HEK293 (cell line): ENCODE measurements around the gene BOK.
"Not testable (repeated sequence)": the region's sequence is repeated elsewhere in the genome, so short reads cannot be mapped to it uniquely, and the experiment has no call there.

Experiments used
- CTCF ChIA-PET: fragments of 350-600 bp; formaldehyde crosslinking; extraction: SDS; loops from one replicate; lab custom pipeline; 2021; ENCODE audit warnings: antibody characterized with exemption; lab: Yijun Ruan, JAX
- POLR2A ChIA-PET: fragments of 300-600 bp; formaldehyde crosslinking; extraction: SDS; loops from one replicate; lab custom pipeline; 2020; ENCODE audit warnings: antibody characterized with exemption, inconsistent platforms; lab: Yijun Ruan, JAX
- H3K27ac ChIP-seq: fragments of 200-500 bp; sonication (Bioruptor generic); 2 replicates; pipeline ENCODE4 v1.5.1; 2014; ENCODE audit warnings: low read depth, low read length, control low read depth, inconsistent platforms; ENCODE audit errors: extremely low read depth
- H3K36me3 ChIP-seq, 2 experiments: fragments of 200-500 bp in 1 of 2; sonication (Bioruptor generic) in 1 of 2; 1 replicate in 1 of 2; 2 replicates in 1 of 2; pipeline ENCODE4 v1.5.1; 2014 to 2017; ENCODE audit warnings: inconsistent platforms in 2 of 2, low read length in 2 of 2; ENCODE audit not compliant: control insufficient read depth in 2 of 2, insufficient read depth in 1 of 2
- H3K4me1 ChIP-seq: fragments of 200-500 bp; sonication (Bioruptor generic); 2 replicates; pipeline ENCODE4 v1.5.1; 2014; ENCODE audit warnings: mild to moderate bottlenecking, low read length, inconsistent platforms; ENCODE audit not compliant: control insufficient read depth, insufficient read depth
- H3K4me3 ChIP-seq: 2 replicates; pipeline ENCODE4 v1.5.1; 2011; ENCODE audit warnings: low read depth, mild to moderate bottlenecking, control low read depth, low read length, moderate library complexity
- H3K9me3 ChIP-seq: fragments of 200-500 bp; sonication (Bioruptor generic); 2 replicates; pipeline ENCODE4 v1.5.1; 2014; ENCODE audit warnings: low read depth, low read length, inconsistent platforms; ENCODE audit not compliant: control insufficient read depth, insufficient read depth
- ATF2 ChIP-seq: fragments of 450-650 bp; formaldehyde crosslinking; IDR thresholded peaks from 2 replicates; pipeline ENCODE4 v1.5.1; 2016; ENCODE audit warnings: missing biosample characterization, missing genetic modification characterization, low read depth
- GLIS1 ChIP-seq: fragments of 450-650 bp; formaldehyde crosslinking; IDR thresholded peaks from 2 replicates; pipeline ENCODE4 v1.5.1; 2016; ENCODE audit warnings: missing biosample characterization, missing genetic modification characterization
- GLIS2 ChIP-seq: fragments of 450-650 bp; formaldehyde crosslinking; IDR thresholded peaks from 2 replicates; pipeline ENCODE4 v1.5.1; 2016; ENCODE audit warnings: missing biosample characterization, missing genetic modification characterization
- KLF9 ChIP-seq: fragments of 450-650 bp; formaldehyde crosslinking; IDR thresholded peaks from 2 replicates; pipeline ENCODE4 v1.5.1; 2016; ENCODE audit warnings: missing biosample characterization, missing genetic modification characterization, low read depth
- PRDM1 ChIP-seq: fragments of 450-650 bp; formaldehyde crosslinking; IDR thresholded peaks from 2 replicates; pipeline ENCODE4; 2016; ENCODE audit warnings: missing biosample characterization, missing genetic modification characterization
- PRDM2 ChIP-seq: fragments of 450-650 bp; formaldehyde crosslinking; IDR thresholded peaks from 2 replicates; pipeline ENCODE4 v1.5.1; 2016; ENCODE audit warnings: missing biosample characterization, missing genetic modification characterization, borderline replicate concordance
- PRDM6 ChIP-seq: fragments of 450-650 bp; formaldehyde crosslinking; IDR thresholded peaks from 2 replicates; pipeline ENCODE4 v1.5.1; 2017; ENCODE audit warnings: missing biosample characterization, missing genetic modification characterization
- YY1 ChIP-seq: fragments of 450-650 bp; formaldehyde crosslinking; IDR thresholded peaks from 2 replicates; pipeline ENCODE4 v1.5.1; 2018; ENCODE audit warnings: missing biosample characterization, missing genetic modification characterization
- ZFP41 ChIP-seq: fragments of 450-650 bp; formaldehyde crosslinking; IDR thresholded peaks from 2 replicates; pipeline ENCODE4 v1.5.1; 2016; ENCODE audit warnings: missing biosample characterization, missing genetic modification characterization, borderline replicate concordance
- ZIC2 ChIP-seq: fragments of 450-650 bp; formaldehyde crosslinking; IDR thresholded peaks from 2 replicates; pipeline ENCODE4 v1.5.1; 2016; ENCODE audit warnings: missing biosample characterization, missing genetic modification characterization
- ZNF138 ChIP-seq: fragments of 450-650 bp; formaldehyde crosslinking; IDR thresholded peaks from 2 replicates; pipeline ENCODE4 v1.5.1; 2016; ENCODE audit warnings: missing biosample characterization, missing genetic modification characterization, borderline replicate concordance
- ZNF16 ChIP-seq: fragments of 450-650 bp; formaldehyde crosslinking; IDR thresholded peaks from 2 replicates; pipeline ENCODE4 v1.5.1; 2016; ENCODE audit warnings: low read depth, missing biosample characterization, missing genetic modification characterization
- ZNF391 ChIP-seq: fragments of 450-650 bp; formaldehyde crosslinking; IDR thresholded peaks from 2 replicates; pipeline ENCODE4 v1.5.1; 2016; ENCODE audit warnings: low read depth, missing biosample characterization, missing genetic modification characterization, borderline replicate concordance
- ZNF473 ChIP-seq: fragments of 450-650 bp; formaldehyde crosslinking; IDR thresholded peaks from 2 replicates; pipeline ENCODE4 v1.5.1; 2017; ENCODE audit warnings: missing biosample characterization, missing genetic modification characterization
- ZNF510 ChIP-seq: fragments of 450-650 bp; formaldehyde crosslinking; IDR thresholded peaks from 2 replicates; pipeline ENCODE4 v1.5.1; 2018; ENCODE audit warnings: mild to moderate bottlenecking, missing genetic modification characterization, missing biosample characterization; ENCODE audit not compliant: insufficient replicate concordance
- ZNF600 ChIP-seq: fragments of 450-650 bp; formaldehyde crosslinking; IDR thresholded peaks from 2 replicates; pipeline ENCODE4 v1.5.1; 2016; ENCODE audit warnings: missing biosample characterization, missing genetic modification characterization
- ZNF623 ChIP-seq: fragments of 450-650 bp; formaldehyde crosslinking; IDR thresholded peaks from 2 replicates; pipeline ENCODE4 v1.5.1; 2016; ENCODE audit warnings: missing biosample characterization, missing genetic modification characterization

The BOK gene

GRCh38 chr2:241565411-241565810 lies 6.9 kb downstream of the BOK start:
- H3K27ac ChIP-seq = no peak overlapping the region
- CTCF ChIA-PET = no interaction called here
- no peaks in the 10 kb centered on the region for H3K4me1 ChIP-seq
- no peak overlapping the region for H3K4me3 ChIP-seq
- no peaks in the 10 kb centered on the region for H3K36me3 ChIP-seq
- no peaks in the 10 kb centered on the region for H3K9me3 ChIP-seq
- POLR2A ChIA-PET = no interaction called here
- TF ChIP-seq ZNF510 = no peak
- peak; percentile 54 for TF ChIP-seq ZIC2 (tag by site-specific recombination)
- no peak for TF ChIP-seq YY1 (tag by site-specific recombination)
- no peak for TF ChIP-seq ATF2
- no peak for TF ChIP-seq PRDM2 (tag by site-specific recombination)
- TF ChIP-seq ZNF600 (tag by site-specific recombination) = no peak
- TF ChIP-seq PRDM6 (tag by site-specific recombination) = no peak
- TF ChIP-seq GLIS1 (tag by site-specific recombination) = peak; percentile 90
- peak; percentile 38 for TF ChIP-seq GLIS2
- no peak for TF ChIP-seq ZNF16 (tag by site-specific recombination)
- TF ChIP-seq PRDM1 (tag by site-specific recombination) = no peak
- no peak for TF ChIP-seq ZNF623 (tag by site-specific recombination)
- TF ChIP-seq ZNF138 (tag by site-specific recombination) = no peak

GRCh38 chr2:241566021-241566420 lies 7.5 kb downstream of the BOK start:
- H3K27ac ChIP-seq, POLR2A ChIA-PET, H3K9me3 ChIP-seq, CTCF ChIA-PET, H3K4me1 ChIP-seq, H3K36me3 ChIP-seq, H3K4me3 ChIP-seq: not testable (repeated sequence)

GRCh38 chr2:241566468-241566867 lies 7.9 kb downstream of the BOK start:
- H3K36me3 ChIP-seq = no peaks in the 10 kb centered on the region
- POLR2A ChIA-PET = no interaction called here
- no peaks in the 10 kb centered on the region for H3K9me3 ChIP-seq
- TF ChIP-seq ZNF473 (tag by site-specific recombination) (no peak), ZFP41 (tag by site-specific recombination) (no peak), KLF9 (tag by site-specific recombination) (no peak), GLIS2 (no peak), ZNF391 (tag by site-specific recombination) (no peak)
- TF ChIP-seq, all 188 proteins: peak for 0
- Histone ChIP-seq H3K4me1 (no peaks in the 10 kb centered on the region), H3K4me3 (no peak overlapping the region), H3K27ac (no peak overlapping the region)
- CTCF ChIA-PET = no interaction called here

- H3K4me3 ChIP-seq, H3K36me3 ChIP-seq, H3K27ac ChIP-seq, H3K4me1 ChIP-seq, H3K9me3 ChIP-seq, CTCF ChIA-PET, POLR2A ChIA-PET: not testable (repeated sequence)
These were observed 8.7 kb downstream of the BOK start for GRCh38 chr2:241567266-241567665.
